HG02840 (cell line): ENCODE measurements around the gene DRD1.
A peak's percentile ranks its signal among the peaks of the same experiment; 100 is the strongest.

ENCODE experiments used
- ATAC-seq: cut with Tn5 transposase; IDR thresholded peaks from one replicate; pipeline ENCODE4 v1.9.1; 2021; ENCODE audit warnings: mild to moderate bottlenecking, moderate library complexity, moderate number of reproducible peaks; ENCODE audit not compliant: unreplicated experiment, low FRiP score

DRD1 gene

GRCh38 chr5:175444060-175444904, at the start of gene DRD1:
DRD1 (minus strand) TSS chr5:175444182; CDS start chr5:175443099, 1,083 bp downstream.
- ATAC-seq, result no peak

- ATAC-seq, result no peak
These were observed 49.7 kb upstream of the DRD1 start for GRCh38 chr5:175493726-175494125.

GRCh38 chr5:175493260-175493659, 49.3 kb upstream of the DRD1 start:
- no peak for ATAC-seq

- no peak for ATAC-seq
These were observed 47.2 kb upstream of the DRD1 start for GRCh38 chr5:175491223-175491622.

GRCh38 chr5:175489693-175490443, 45.9 kb upstream of the DRD1 start:
- ATAC-seq, result no peak

GRCh38 chr5:175487514-175488222, 43.7 kb upstream of the DRD1 start:
- no peak for ATAC-seq

GRCh38 chr5:175485631-175486030, 41.6 kb upstream of the DRD1 start:
- ATAC-seq, result no peak

- ATAC-seq, result no peak
These were observed 40.8 kb upstream of the DRD1 start for GRCh38 chr5:175484829-175485228.

- ATAC-seq, result no peak
These were observed 40.3 kb upstream of the DRD1 start for GRCh38 chr5:175484322-175484721.

GRCh38 chr5:175483337-175483736, 39.4 kb upstream of the DRD1 start:
- no peak for ATAC-seq

GRCh38 chr5:175479125-175479881, 35.3 kb upstream of the DRD1 start:
- no peak for ATAC-seq

GRCh38 chr5:175478384-175479124, 34.6 kb upstream of the DRD1 start, which contains the start of gene SFXN1:
SFXN1 (plus strand) TSS chr5:175478560; CDS start chr5:175492104, 13,544 bp downstream.
- ATAC-seq, result peak; percentile 77

GRCh38 chr5:175478008-175478383, 34.0 kb upstream of the DRD1 start:
- ATAC-seq, result no peak

- no peak for ATAC-seq
These were observed 33.5 kb upstream of the DRD1 start for GRCh38 chr5:175477440-175477839.

- ATAC-seq, result no peak
These were observed 31.3 kb upstream of the DRD1 start for GRCh38 chr5:175475248-175475647.

GRCh38 chr5:175472378-175472777, 28.4 kb upstream of the DRD1 start:
- ATAC-seq, result no peak

- no peak for ATAC-seq
These were observed 27.6 kb upstream of the DRD1 start for GRCh38 chr5:175471628-175472027.

GRCh38 chr5:175471196-175471595, 27.2 kb upstream of the DRD1 start:
- no peak for ATAC-seq

- ATAC-seq, result no peak
These were observed 26.8 kb upstream of the DRD1 start for GRCh38 chr5:175470781-175471180.

GRCh38 chr5:175469916-175470315, 25.9 kb upstream of the DRD1 start:
- ATAC-seq, result no peak
